ENCODE measurements around the gene HOXC11. TPM values are rescaled to one million over a fixed set of nuclear protein-coding genes. Genes with fewer than 3 reads are reported as not detected.

Gene HOXC11
- total RNA-seq, 1 donor from 2014 or later, result not detected

GRCh38 chr12:53989227-53990113, 16.5 kb downstream of the HOXC11 start:
- TF ChIP-seq, protein P1, sequence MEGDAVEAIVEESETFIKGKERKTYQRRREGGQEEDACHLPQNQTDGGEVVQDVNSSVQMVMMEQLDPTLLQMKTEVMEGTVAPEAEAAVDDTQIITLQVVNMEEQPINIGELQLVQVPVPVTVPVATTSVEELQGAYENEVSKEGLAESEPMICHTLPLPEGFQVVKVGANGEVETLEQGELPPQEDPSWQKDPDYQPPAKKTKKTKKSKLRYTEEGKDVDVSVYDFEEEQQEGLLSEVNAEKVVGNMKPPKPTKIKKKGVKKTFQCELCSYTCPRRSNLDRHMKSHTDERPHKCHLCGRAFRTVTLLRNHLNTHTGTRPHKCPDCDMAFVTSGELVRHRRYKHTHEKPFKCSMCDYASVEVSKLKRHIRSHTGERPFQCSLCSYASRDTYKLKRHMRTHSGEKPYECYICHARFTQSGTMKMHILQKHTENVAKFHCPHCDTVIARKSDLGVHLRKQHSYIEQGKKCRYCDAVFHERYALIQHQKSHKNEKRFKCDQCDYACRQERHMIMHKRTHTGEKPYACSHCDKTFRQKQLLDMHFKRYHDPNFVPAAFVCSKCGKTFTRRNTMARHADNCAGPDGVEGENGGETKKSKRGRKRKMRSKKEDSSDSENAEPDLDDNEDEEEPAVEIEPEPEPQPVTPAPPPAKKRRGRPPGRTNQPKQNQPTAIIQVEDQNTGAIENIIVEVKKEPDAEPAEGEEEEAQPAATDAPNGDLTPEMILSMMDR (IDR thresholded peaks at IDR 0.05), result peak; percentile 47
- no peak for DNase-seq (ENCODE audit: extremely low spot score, unreplicated experiment)
- Mint-ChIP-seq H3K4me1 (ENCODE audit: unreplicated experiment) (peaks cover 23% of the 10 kb centered on the region), H3K27ac (ENCODE audit: unreplicated experiment) (no peak overlapping the region), H3K4me3 (ENCODE audit: unreplicated experiment) (no peak overlapping the region), H3K27me3 (ENCODE audit: unreplicated experiment) (peaks cover 97% of the 10 kb centered on the region), H3K9me3 (ENCODE audit: unreplicated experiment) (no peaks in the 10 kb centered on the region), H3K36me3 (ENCODE audit: unreplicated experiment) (peaks cover 2% of the 10 kb centered on the region)

- H3K27me3 Mint-ChIP-seq (ENCODE audit: unreplicated experiment), result peaks cover 97% of the 10 kb centered on the region
- no peak overlapping the region for H3K4me3 Mint-ChIP-seq (ENCODE audit: unreplicated experiment)
- DNase-seq (ENCODE audit: extremely low spot score, unreplicated experiment), result no peak
- peaks cover 2% of the 10 kb centered on the region for H3K36me3 Mint-ChIP-seq (ENCODE audit: unreplicated experiment)
- TF ChIP-seq, protein P1 (IDR thresholded peaks at IDR 0.05), result no peak
- H3K9me3 Mint-ChIP-seq (ENCODE audit: unreplicated experiment), result no peaks in the 10 kb centered on the region
- peaks cover 27% of the 10 kb centered on the region for H3K4me1 Mint-ChIP-seq (ENCODE audit: unreplicated experiment)
- no peak overlapping the region for H3K27ac Mint-ChIP-seq (ENCODE audit: unreplicated experiment)
These were observed 17.6 kb downstream of the HOXC11 start for GRCh38 chr12:53990311-53991076.

DNA sequence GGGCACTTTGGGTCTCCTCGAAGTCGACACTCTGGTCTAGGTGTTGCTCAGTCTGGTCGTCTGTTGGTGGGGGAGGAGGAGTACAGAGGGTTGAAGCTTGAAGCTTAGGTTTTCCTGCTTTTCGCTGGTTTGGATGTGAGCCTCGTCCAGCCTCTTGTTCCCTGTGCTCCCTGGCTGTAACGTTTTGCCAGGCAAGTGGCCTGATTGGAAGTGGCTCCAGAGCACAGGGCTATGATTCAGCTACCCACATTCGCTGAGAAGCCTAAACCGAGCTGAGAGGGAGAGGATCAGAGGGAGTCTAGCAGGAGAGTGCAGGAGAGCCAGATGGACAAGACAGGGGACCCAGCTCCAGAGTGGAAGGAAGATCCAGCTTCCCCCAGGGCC, 18.1 kb downstream of the HOXC11 start:
- peaks cover 99% of the 10 kb centered on the region for H3K27me3 Mint-ChIP-seq (ENCODE audit: unreplicated experiment)
- DNase-seq (ENCODE audit: extremely low spot score, unreplicated experiment), result no peak
- TF ChIP-seq, protein P1 (IDR thresholded peaks at IDR 0.05), result no peak
- H3K27ac Mint-ChIP-seq (ENCODE audit: unreplicated experiment), result no peak overlapping the region
- no peak overlapping the region for H3K4me3 Mint-ChIP-seq (ENCODE audit: unreplicated experiment)
- peaks cover 29% of the 10 kb centered on the region for H3K4me1 Mint-ChIP-seq (ENCODE audit: unreplicated experiment)
- peaks cover 2% of the 10 kb centered on the region for H3K36me3 Mint-ChIP-seq (ENCODE audit: unreplicated experiment)
- H3K9me3 Mint-ChIP-seq (ENCODE audit: unreplicated experiment), result no peaks in the 10 kb centered on the region

GRCh38 chr12:53992377-53992889, 19.5 kb downstream of the HOXC11 start:
- TF ChIP-seq, protein P1 (IDR thresholded peaks at IDR 0.05), result no peak
- peaks cover 99% of the 10 kb centered on the region for H3K27me3 Mint-ChIP-seq (ENCODE audit: unreplicated experiment)
- no peak overlapping the region for H3K27ac Mint-ChIP-seq (ENCODE audit: unreplicated experiment)
- DNase-seq (ENCODE audit: extremely low spot score, unreplicated experiment), result no peak
- peaks cover 26% of the 10 kb centered on the region for H3K4me1 Mint-ChIP-seq (ENCODE audit: unreplicated experiment)
- no peak overlapping the region for H3K4me3 Mint-ChIP-seq (ENCODE audit: unreplicated experiment)
- no peaks in the 10 kb centered on the region for H3K9me3 Mint-ChIP-seq (ENCODE audit: unreplicated experiment)
- peaks cover 2% of the 10 kb centered on the region for H3K36me3 Mint-ChIP-seq (ENCODE audit: unreplicated experiment)
